Left cardiac atrium (tissue), 4 donors: ENCODE data around the gene MARCHF10. TPM values are rescaled to one million over a fixed set of nuclear protein-coding genes. Genes with fewer than 3 reads are reported as not detected.
A peak's percentile ranks its signal among the peaks of the same experiment; 100 is the strongest.

Experiments
- ATAC-seq, 2 donors: fragments of 200-7000 bp; cut with Tn5 transposase; one replicate each; pipeline ENCODE4 v1.9.1; 2020; ENCODE audit warnings: mild to moderate bottlenecking in 2 of 2, moderate library complexity in 2 of 2
- DNase-seq: peaks from one replicate; pipeline ENCODE4 v3.0.0-alpha.2; 2020
- intact Hi-C, 2 donors: fragments of 100-400 bp; cut with DNase I; formaldehyde crosslinking; loops; one replicate each; pipeline versions ENCODE4 v1.14.1 to v1.15.1; 2022 to 2023
- total RNA-seq, 2 donors: library from RNA; stranded (reverse); fragmentation: NEBNext Ultra II Directional; extraction: Animal tissue kit (Norgen Biotek cat#: 25700); gene quantifications; one replicate each; pipeline ENCODE4 v1.2.1, GENCODE V29; 2021
- donor health status: DM: no; HTN: yes; CAD: no.
- donor health status: DM: no; HTN: yes; CAD: no; lungs with severe emphysema.
- donor health status: DM: yes; HTN: yes; CAD: no.
- donor health status: Dilated cardiomyopathy.

The MARCHF10 gene
- total RNA-seq, 2 donors from 2014 or later = not detected

- DNase-seq = no peak
- ATAC-seq = no peak
- intact Hi-C loops = no loop called here
These were observed 76.0 kb downstream of the MARCHF10 start for GRCh38 chr17:62732125-62732524.

- intact Hi-C loops = no loop called here
- no peak for ATAC-seq
These were observed 80.0 kb downstream of the MARCHF10 start for GRCh38 chr17:62727916-62728672.

GRCh38 chr17:62725791-62726249 is 82.3 kb downstream of the MARCHF10 start:
- no peak for DNase-seq
- ATAC-seq = peak in 1 of 2 donors; percentile 26
- intact Hi-C loops = no loop called here

More at GRCh38 chr17:62727916-62728672, 80.0 kb downstream of the MARCHF10 start:
- DNase-seq = no peak

- intact Hi-C loops = no loop called here
- DNase-seq (no peak), ATAC-seq (peak in 1 of 2 donors; percentile 53)
These were observed 83.5 kb downstream of the MARCHF10 start for GRCh38 chr17:62724398-62725146.

- intact Hi-C loops = no loop called here
- no peak for ATAC-seq
- DNase-seq = no peak
These were observed 84.3 kb downstream of the MARCHF10 start for GRCh38 chr17:62723842-62724241.

GRCh38 chr17:62722625-62723024 is 85.5 kb downstream of the MARCHF10 start:
- ATAC-seq = no peak
- DNase-seq = no peak
- intact Hi-C loops = no loop called here

GRCh38 chr17:62720126-62720850 is 87.8 kb downstream of the MARCHF10 start:
- DNase-seq = no peak
- no peak for ATAC-seq
- intact Hi-C loops = no loop called here

GRCh38 chr17:62719586-62719985 is 88.5 kb downstream of the MARCHF10 start:
- no peak for ATAC-seq
- intact Hi-C loops = no loop called here
- DNase-seq = no peak

- intact Hi-C loops = no loop called here
- ATAC-seq = no peak
- DNase-seq = no peak
These were observed 89.7 kb downstream of the MARCHF10 start for GRCh38 chr17:62718429-62718828.

- intact Hi-C loops = no loop called here
- no peak for ATAC-seq
- DNase-seq = no peak
These were observed 90.2 kb downstream of the MARCHF10 start for GRCh38 chr17:62717889-62718288.

GRCh38 chr17:62717589-62717855 is 90.6 kb downstream of the MARCHF10 start:
- intact Hi-C loops = no loop called here
- ATAC-seq = no peak
- DNase-seq = no peak

- intact Hi-C loops = no loop called here
These were observed 91.1 kb downstream of the MARCHF10 start for GRCh38 chr17:62716834-62717588.

GRCh38 chr17:62715882-62716390 is 92.2 kb downstream of the MARCHF10 start:
- ATAC-seq (no peak), DNase-seq (no peak)
- intact Hi-C loops = no loop called here

More at GRCh38 chr17:62716834-62717588, 91.1 kb downstream of the MARCHF10 start:
- ATAC-seq (no peak), DNase-seq (no peak)

- DNase-seq (no peak), ATAC-seq (no peak)
- intact Hi-C loops = no loop called here
These were observed 93.9 kb downstream of the MARCHF10 start for GRCh38 chr17:62714016-62714777.

GRCh38 chr17:62713086-62713881 is 94.8 kb downstream of the MARCHF10 start:
- no peak for DNase-seq
- intact Hi-C loops = no loop called here
- no peak for ATAC-seq

GRCh38 chr17:62712171-62712581 is 95.9 kb downstream of the MARCHF10 start:
- intact Hi-C loops = no loop called here
- no peak for ATAC-seq
- no peak for DNase-seq

- ATAC-seq (no peak), DNase-seq (no peak)
- intact Hi-C loops = loop anchor here in 1 of 2 donors (5.0 kb wide), 1 partner anchor 699 kb away; no protein-coding TSS in a partner anchor
These were observed 99.5 kb downstream of the MARCHF10 start for GRCh38 chr17:62708587-62708986.

GRCh38 chr17:62707425-62707739 is 100.7 kb downstream of the MARCHF10 start:
- ATAC-seq = no peak
- intact Hi-C loops = loop anchor here in 1 of 2 donors (5.0 kb wide), 1 partner anchor 700 kb away; no protein-coding TSS in a partner anchor
- no peak for DNase-seq
